Fibroblast of villous mesenchyme (primary cell): ENCODE measurements around the gene ATP5PB. TPM values are rescaled to one million over a fixed set of nuclear protein-coding genes. Genes with fewer than 3 reads are reported as not detected.

Experiments used
- DNase-seq: peaks from one replicate; pipeline ENCODE4 v3.0.0-alpha.2; 2010; ENCODE audit warnings: low read depth
- H3K4me3 ChIP-seq: 2 replicates; pipeline ENCODE4 v1.5.1; 2011; ENCODE audit warnings: low read depth, mild to moderate bottlenecking, low read length
- total RNA-seq: library from RNA; depleted of rRNA; stranded (reverse); fragments of >200 nt; gene quantifications from 2 replicates; pipeline ENCODE4 v1.2.3, GENCODE V29; 2012
- TF ChIP-seq, protein P1 (sequence below): IDR thresholded peaks from 2 replicates; pipeline ENCODE4 v1.5.1; 2012; ENCODE audit warnings: low read depth, mild to moderate bottlenecking, low read length; ENCODE audit not compliant: insufficient read depth

Gene ATP5PB
- total RNA-seq, 1 donor = 286 TPM

DNA sequence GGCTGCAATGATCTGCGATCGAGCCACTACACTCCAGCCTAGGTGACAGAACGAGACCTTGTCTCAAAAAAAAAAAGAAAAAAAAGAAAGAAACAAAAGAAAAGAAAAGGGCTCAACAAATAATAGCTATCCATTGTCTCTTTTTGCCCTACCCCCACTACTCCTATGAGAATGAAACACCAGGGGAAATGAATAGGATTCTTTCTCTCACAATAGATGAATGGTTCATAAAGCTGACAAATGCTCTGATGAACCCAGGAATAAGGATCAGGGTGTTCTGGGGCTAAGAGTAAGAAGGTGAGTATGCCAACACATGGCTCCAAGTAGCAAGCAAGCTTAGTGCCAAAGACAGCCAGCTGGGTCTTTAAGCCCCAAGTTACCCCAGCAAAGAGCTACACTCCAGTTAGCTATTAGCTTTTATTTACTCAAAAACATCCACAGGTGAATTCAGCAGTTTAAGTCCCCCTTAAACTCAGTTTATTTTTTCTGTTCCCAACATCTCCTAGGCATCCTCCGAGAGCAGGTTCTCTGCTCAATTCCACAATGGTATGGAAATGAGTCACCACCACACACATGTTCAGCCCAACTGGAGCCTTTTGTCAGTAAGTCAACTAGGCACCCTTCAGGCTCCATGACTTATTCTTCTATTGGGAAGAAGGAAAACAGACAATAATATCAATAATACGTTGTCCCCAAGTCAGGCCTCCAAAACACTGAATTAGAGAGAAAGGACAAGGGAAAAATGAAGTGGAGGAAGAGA, 49.9 kb downstream of the ATP5PB start:
- no peak overlapping the region for H3K4me3 ChIP-seq
- TF ChIP-seq, protein P1, sequence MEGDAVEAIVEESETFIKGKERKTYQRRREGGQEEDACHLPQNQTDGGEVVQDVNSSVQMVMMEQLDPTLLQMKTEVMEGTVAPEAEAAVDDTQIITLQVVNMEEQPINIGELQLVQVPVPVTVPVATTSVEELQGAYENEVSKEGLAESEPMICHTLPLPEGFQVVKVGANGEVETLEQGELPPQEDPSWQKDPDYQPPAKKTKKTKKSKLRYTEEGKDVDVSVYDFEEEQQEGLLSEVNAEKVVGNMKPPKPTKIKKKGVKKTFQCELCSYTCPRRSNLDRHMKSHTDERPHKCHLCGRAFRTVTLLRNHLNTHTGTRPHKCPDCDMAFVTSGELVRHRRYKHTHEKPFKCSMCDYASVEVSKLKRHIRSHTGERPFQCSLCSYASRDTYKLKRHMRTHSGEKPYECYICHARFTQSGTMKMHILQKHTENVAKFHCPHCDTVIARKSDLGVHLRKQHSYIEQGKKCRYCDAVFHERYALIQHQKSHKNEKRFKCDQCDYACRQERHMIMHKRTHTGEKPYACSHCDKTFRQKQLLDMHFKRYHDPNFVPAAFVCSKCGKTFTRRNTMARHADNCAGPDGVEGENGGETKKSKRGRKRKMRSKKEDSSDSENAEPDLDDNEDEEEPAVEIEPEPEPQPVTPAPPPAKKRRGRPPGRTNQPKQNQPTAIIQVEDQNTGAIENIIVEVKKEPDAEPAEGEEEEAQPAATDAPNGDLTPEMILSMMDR = no peak
- no peak for DNase-seq

DNA sequence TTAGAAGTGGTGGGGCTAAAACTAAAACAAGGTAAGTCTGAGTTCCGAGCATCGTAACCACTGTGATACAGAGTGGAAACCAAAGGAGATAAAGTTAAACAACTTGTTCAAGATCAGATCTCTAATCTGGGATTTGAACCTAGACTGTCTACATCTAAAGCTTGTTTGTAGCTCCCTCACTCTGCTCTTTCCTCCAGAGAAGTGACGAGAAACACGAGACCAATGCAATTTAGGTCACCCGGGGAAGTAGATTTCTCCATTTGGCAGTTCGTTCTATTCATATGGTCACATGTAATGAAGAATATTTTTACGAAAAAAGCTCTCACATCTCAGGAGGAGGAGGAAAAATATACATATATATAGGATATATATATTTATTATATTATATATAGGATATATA, 52.4 kb downstream of the ATP5PB start:
- TF ChIP-seq, protein P1 = no peak
- DNase-seq = no peak
- H3K4me3 ChIP-seq = no peak overlapping the region

DNA sequence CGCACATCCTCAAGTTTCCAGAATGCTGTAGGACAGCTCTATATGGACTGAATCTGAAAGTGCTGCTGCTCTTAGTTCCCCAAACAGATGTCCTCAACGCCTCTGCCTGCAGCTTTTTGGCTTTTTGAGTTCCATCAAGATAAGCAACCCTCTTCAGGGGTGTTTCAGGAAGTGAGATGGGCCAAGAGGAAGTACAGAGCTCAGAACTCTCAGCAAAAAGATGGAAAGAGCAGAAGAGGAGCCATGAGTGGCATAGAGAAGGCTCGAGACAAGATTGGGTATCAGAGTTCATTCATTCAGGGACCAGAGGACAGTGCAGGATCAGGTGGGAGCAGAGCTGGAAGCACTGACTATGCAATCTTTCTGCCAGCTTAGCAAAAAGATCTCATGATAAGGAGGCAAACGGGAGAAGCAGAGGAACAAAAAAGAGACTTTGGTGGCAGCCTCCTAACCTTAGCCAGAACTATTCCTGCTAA, 54.4 kb downstream of the ATP5PB start, which contains the start of the genes ADORA3 and TMIGD3:
ADORA3 (minus strand) TSS at position 49 of the 476 bp plus-strand sequence. CDS start 279 bp downstream, outside the sequence.
TMIGD3 (minus strand) TSS at position 49 of the 476 bp plus-strand sequence. CDS start 279 bp downstream, outside the sequence.
- H3K4me3 ChIP-seq = no peak within 1 kb of the TSS
- TF ChIP-seq, protein P1 = no peak
- no peak for DNase-seq

DNA sequence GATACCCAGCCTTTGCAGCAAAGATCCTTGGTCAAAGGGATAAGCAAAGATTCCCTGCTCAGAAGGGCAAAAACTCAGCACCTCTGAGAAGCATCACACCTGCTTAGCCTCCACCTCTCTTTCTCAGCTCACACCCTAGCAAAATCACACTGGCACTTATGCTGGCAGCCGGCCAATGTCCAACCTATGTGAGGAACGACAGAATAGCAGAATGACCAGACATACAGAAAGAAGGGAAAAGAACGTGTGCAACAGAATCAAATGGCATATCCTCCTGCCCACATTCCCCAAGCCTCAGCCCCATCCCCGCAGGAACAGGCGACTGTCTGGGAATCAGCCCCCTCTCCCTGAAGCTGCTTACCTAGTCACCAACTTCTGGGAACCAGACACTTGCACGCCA, 54.8 kb downstream of the ATP5PB start:
- H3K4me3 ChIP-seq = no peak overlapping the region
- no peak for DNase-seq
- TF ChIP-seq, protein P1 = no peak

DNA sequence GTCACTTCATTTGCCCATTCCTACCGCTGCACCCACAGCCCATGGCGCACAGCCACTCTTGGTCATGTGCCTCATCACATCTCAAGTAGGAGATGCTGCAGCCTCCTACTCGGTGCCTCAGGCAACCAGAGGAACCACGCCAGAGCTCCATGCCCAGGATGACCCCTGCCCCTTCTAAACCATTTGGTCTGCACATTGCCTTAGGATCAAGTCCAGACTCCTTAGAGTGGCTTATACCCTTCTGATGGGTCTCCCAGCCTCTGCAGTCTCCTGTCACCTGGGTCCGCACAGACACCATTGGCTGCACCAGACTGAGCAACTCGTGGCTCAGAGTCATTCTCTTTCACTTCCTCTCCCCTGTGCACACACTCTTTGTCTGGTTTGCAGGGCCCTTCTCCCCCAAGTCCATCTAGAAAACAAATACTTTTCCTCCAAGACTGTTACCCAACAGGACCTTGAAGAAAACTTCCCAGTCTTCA, 56.4 kb downstream of the ATP5PB start:
- no peak overlapping the region for H3K4me3 ChIP-seq
- DNase-seq = no peak
- TF ChIP-seq, protein P1 = no peak

DNA sequence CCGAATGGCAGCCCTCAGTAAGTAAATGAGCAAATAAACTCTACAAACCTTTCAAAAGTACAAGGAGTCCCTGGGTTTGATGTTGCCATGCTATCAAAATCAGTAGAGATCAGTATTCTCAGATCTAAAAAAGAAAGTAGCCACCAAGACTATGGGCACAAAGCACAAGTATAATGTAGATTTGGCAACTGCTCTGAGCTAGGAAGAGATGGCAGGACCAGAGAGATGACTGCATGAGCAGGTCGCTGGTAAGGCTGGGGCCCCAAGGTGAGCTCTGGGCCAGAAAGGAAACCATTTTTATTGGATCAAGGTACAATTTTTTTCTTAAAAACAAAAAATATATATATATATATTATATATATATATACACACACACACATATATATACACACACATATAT, 57.3 kb downstream of the ATP5PB start:
- TF ChIP-seq, protein P1 = no peak
- no peak overlapping the region for H3K4me3 ChIP-seq

More for the DNA sequence above, 57.3 kb downstream of the ATP5PB start:
- no peak for DNase-seq
